ENCODE measurements around the gene L3MBTL1.

The L3MBTL1 gene

GRCh38 chr20:43508106-43508505 lies 609 bp downstream of the L3MBTL1 start:
- no peak for DNase-seq

GRCh38 chr20:43508604-43509040 lies 1.1 kb downstream of the L3MBTL1 start:
- no peak for DNase-seq

- DNase-seq: no peak
Measured at GRCh38 chr20:43511879-43512278, 4.4 kb downstream of the L3MBTL1 start.

GRCh38 chr20:43513372-43513930 lies 6.0 kb downstream of the L3MBTL1 start:
- DNase-seq: no peak

GRCh38 chr20:43513931-43514647 lies 6.6 kb downstream of the L3MBTL1 start:
- DNase-seq: peak; percentile 96

GRCh38 chr20:43514648-43514999 lies 7.1 kb downstream of the L3MBTL1 start:
- DNase-seq: no peak

- DNase-seq: no peak
Measured at GRCh38 chr20:43515628-43516027, 8.1 kb downstream of the L3MBTL1 start.

GRCh38 chr20:43516251-43516824 lies 8.8 kb downstream of the L3MBTL1 start:
- no peak for DNase-seq

GRCh38 chr20:43520074-43520630 lies 12.7 kb downstream of the L3MBTL1 start:
- DNase-seq: no peak

- DNase-seq: no peak
Measured at GRCh38 chr20:43525021-43525420, 17.5 kb downstream of the L3MBTL1 start.

- no peak for DNase-seq
Measured at GRCh38 chr20:43528258-43528875, 20.9 kb downstream of the L3MBTL1 start.

GRCh38 chr20:43529051-43529450 lies 21.6 kb downstream of the L3MBTL1 start:
- DNase-seq: no peak

- DNase-seq: no peak
Measured at GRCh38 chr20:43529457-43530153, 22.1 kb downstream of the L3MBTL1 start.

GRCh38 chr20:43530321-43531090 lies 23.0 kb downstream of the L3MBTL1 start:
- DNase-seq: no peak

- no peak for DNase-seq
Measured at GRCh38 chr20:43531091-43531443, 23.6 kb downstream of the L3MBTL1 start.

- no peak for DNase-seq
Measured at GRCh38 chr20:43532416-43533055, 25.0 kb downstream of the L3MBTL1 start.

- no peak for DNase-seq
Measured at GRCh38 chr20:43533060-43533459, 25.6 kb downstream of the L3MBTL1 start.

GRCh38 chr20:43534016-43534415 lies 26.5 kb downstream of the L3MBTL1 start:
- DNase-seq: no peak

- DNase-seq: no peak
Measured at GRCh38 chr20:43534791-43535350, 27.4 kb downstream of the L3MBTL1 start.

GRCh38 chr20:43535370-43536004 lies 28.0 kb downstream of the L3MBTL1 start:
- DNase-seq: no peak

Data from GDM1 (cell line).